TTC549 (cell line): ENCODE results near the gene STEAP1B.
"Not testable (repeated sequence)": the region's sequence is repeated elsewhere in the genome, so short reads cannot be mapped to it uniquely, and the experiment has no call there.

ENCODE experiments used
- FAIRE-seq: peaks from 2 replicates; lab custom pipeline; 2012; peaks lifted over from hg19 to GRCh38; lab: Jason Lieb, UNC

Gene STEAP1B

DNA sequence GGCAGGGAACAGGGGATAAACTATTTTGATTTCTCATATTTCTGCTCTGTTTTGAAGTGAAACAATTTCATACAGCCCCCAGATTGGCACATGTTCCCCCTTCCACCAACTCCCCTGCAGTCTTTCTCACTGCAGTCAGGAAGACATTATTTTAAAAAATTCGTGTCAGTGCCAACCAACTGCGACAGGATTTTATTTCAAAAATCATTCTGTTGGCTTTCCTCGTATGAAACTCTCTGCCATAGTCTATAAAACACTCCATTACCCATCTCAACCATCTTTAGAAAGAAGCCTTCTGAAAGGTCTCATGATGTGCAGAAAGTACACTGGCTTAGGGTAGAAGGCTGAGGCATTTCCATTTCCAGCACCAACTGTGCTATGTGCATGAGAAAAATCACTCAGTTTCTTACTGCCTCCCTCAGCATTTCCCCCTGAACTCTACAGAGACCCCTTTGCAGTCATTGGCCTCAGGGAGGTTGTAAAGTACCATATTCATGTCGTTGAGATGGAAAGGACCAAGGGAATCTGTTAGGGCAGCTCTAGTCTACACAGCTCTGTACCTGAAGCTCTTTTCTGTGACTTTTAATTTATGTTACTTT lies 46.9 kb downstream of the STEAP1B start:
- no peak for FAIRE-seq

DNA sequence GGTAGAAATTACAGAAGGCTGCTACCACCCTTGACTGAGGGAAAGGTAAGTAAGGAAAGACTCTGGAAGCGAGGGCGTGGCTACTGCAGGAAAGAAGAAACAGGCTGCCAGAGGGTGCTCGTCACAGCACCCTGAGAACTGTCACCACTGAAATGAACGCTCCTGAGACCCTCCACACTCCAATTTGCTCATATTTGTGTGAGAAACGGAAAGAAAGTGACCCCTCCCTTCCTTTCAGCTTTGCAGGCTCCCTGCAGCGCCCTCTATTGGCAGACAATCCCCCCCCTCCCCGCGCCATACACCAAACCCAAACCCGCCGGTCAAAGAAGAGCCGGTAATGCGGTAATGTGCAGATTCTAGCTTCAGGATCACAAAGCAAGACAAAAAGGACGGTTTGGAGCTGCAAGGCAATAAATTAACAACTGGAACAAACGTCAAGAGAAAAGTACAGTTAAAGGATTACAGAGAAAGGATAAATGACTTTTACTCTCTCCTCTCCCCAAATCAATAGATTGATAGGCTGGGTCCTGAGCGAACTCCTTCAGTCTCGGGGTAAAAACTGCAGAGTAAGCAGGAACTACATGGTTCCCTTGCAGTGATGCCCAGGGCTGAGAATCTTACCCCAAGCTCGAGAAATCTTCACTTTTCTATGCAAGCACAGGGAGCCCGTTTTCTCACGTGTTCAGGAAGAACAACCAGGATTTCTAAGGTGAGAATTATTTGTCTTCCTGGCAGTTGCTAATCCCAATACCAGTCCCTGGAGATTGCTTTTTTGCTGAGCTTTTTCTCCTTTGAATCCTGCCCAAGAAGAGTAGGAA lies 47.6 kb downstream of the STEAP1B start:
- no peak for FAIRE-seq

- FAIRE-seq, result not testable (repeated sequence)
These were observed 50.0 kb downstream of the STEAP1B start for GRCh38 chr7:22450013-22450412.

- FAIRE-seq, result no peak
These were observed 52.2 kb downstream of the STEAP1B start for GRCh38 chr7:22447762-22448161.

- no peak for FAIRE-seq
These were observed 53.0 kb downstream of the STEAP1B start for GRCh38 chr7:22447008-22447407.

- no peak for FAIRE-seq
These were observed 54.1 kb downstream of the STEAP1B start for GRCh38 chr7:22445853-22446252.

DNA sequence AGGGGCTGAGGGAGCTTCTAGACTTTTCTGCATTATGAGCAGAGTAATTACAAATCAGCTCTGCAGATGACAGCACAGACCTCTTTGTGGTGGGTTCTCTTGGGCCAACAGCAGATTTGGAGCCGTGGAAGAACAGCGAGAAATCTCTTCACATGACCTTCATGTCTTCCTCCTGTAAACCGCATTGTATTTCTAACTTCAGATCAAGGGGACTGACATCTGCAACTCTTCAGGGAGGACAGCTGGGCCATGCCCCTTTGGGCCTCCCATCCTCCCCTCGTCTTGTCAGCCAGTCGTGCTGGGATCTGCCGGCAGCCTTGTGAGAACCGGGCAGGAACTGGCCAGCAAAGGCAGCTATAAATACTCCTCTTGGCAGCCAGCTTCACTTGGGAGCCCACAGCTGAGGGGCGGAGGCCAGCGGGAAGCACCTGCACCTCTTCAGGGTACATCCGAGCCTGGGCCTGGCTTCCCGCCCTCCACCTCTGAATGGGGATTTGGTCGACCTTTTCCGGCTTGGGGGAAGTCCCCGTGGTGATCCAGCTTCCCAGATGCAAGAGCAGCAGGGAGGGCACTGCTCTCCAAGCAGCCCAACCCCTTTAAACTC lies 54.7 kb downstream of the STEAP1B start:
- FAIRE-seq, result no peak

- no peak for FAIRE-seq
These were observed 55.6 kb downstream of the STEAP1B start for GRCh38 chr7:22444181-22444971.

DNA sequence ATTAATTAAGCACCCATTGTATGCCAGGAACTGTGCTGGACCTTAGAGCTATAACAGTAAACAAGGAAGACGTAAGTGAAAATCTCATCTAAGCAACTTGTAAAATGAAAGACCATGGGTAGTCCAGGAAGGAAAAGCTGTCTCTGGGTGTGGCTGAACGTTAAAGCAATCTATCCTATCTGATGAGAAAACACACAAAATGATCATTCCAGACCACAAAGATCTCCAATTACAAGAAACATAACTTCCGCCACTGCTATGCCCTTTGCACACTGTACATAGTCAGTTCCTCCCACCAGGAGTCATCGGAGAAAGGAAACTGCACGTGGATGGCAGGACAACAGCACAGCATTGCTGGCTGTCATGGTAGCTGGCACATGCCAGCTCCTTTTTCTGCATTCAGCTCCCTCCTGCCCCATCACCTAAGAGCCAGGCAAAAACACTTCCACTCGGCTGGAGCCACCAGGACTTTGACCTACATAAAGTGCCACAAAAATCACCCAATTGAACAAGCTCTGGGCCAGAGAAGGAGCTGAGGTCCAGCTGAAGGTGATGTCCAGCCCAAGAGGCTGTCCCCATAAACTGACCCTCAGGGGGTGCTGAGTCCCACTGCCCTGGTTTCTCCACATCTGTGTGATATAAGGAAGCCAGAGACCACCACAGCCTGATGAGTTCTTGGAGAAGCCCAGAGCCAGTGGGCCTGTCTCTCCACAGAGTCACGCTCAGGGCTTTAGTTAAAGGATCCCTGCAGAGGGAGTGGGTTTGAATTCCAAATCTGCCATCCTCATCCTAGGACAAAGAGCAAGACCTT lies 56.4 kb downstream of the STEAP1B start:
- no peak for FAIRE-seq

- no peak for FAIRE-seq
These were observed 57.1 kb downstream of the STEAP1B start for GRCh38 chr7:22442882-22443369.

- no peak for FAIRE-seq
These were observed 57.7 kb downstream of the STEAP1B start for GRCh38 chr7:22442187-22442881.

- FAIRE-seq, result no peak
These were observed 58.8 kb downstream of the STEAP1B start for GRCh38 chr7:22441157-22441556.

GRCh38 chr7:22438994-22439393 lies 61.0 kb downstream of the STEAP1B start:
- FAIRE-seq, result no peak

- FAIRE-seq, result not testable (repeated sequence)
These were observed 63.4 kb downstream of the STEAP1B start for GRCh38 chr7:22436552-22436951.

DNA sequence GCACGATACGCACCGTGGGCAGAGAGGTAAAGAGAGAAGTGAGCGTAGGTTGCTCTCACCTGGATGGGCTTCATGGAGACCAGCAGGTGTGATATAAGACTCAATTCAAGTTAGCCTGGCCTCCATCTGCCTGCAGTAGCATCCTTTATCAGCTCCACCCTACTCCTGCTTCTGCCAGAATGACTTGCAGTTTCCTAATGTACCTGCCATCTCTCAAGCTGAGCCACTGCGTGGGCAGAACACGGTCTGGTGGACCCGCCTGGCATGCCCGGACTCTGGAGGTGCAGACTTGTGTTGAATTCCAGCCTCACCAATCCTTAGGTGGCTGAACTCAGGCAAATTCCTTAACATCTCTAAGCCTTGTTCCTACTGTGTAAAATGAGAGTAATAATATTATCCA lies 64.3 kb downstream of the STEAP1B start:
- FAIRE-seq, result no peak

DNA sequence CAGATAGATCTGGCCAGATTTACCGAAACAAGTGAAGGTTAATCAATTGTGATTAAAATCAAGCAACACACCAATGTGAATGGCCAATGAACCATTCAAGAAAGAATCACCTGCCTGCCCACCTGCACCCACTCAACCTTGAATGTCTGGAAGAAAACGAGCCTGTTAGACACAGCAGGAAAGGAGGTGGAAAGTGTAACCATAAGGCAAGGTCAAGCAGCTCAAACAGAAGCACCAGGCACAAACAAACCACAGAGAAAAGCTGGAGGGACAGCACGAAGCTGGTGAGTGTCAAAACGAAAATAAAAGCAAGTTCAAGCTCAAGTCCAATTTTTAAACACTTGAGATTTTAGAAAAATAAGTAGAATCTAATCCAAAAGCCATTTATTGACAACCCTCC lies 64.9 kb downstream of the STEAP1B start:
- no peak for FAIRE-seq

- FAIRE-seq, result no peak
These were observed 66.1 kb downstream of the STEAP1B start for GRCh38 chr7:22433710-22434460.

DNA sequence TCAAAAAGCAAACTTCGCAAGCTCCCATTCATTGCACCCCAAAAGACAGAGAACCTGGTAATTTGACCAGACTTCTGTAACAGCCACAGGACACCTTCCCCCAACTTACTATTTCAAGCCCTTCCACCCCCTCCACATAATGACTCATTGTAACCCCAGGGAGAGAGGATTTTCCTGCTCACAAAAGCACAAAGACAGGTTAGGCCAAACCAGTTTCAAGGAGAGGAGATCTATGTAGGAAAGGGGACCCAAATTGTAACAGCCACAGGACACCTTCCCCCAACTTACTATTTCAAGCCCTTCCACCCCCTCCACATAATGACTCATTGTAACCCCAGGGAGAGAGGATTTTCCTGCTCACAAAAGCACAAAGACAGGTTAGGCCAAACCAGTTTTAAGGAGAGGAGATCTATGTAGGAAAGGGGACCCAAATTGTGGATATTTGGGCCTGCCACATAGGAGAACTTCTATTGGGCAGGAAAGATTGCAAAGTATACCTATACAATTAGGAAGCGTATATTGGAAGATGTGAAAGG lies 66.8 kb downstream of the STEAP1B start:
- not testable (repeated sequence) for FAIRE-seq

- FAIRE-seq, result no peak
These were observed 67.7 kb downstream of the STEAP1B start for GRCh38 chr7:22432203-22432718.

DNA sequence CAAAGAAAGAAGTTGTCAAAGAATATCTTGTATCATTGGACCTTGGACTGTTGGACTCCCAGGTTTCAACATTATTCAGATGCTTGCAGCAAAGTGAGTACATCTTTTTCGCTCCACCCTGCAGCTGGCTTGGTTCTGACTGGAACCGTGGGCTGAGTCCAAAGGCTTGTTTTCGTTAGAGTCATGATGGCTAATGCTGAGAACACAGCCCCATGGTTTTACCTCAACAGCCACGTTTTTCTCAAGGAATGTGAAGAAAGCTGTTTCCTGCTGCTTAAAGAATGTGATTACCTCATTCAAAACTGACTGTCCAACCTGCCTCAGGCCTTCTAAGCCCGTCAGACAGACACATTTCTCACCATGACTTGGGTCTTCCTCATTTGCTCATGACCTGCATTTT lies 69.5 kb downstream of the STEAP1B start:
- FAIRE-seq, result no peak
